GM18517 (cell line): ENCODE measurements around the gene HNRNPUL1.

Experiments used
- ATAC-seq: cut with Tn5 transposase; IDR thresholded peaks from one replicate; pipeline ENCODE4 v1.9.1; 2021; ENCODE audit warnings: mild to moderate bottlenecking, moderate library complexity; ENCODE audit not compliant: unreplicated experiment

HNRNPUL1 gene

DNA sequence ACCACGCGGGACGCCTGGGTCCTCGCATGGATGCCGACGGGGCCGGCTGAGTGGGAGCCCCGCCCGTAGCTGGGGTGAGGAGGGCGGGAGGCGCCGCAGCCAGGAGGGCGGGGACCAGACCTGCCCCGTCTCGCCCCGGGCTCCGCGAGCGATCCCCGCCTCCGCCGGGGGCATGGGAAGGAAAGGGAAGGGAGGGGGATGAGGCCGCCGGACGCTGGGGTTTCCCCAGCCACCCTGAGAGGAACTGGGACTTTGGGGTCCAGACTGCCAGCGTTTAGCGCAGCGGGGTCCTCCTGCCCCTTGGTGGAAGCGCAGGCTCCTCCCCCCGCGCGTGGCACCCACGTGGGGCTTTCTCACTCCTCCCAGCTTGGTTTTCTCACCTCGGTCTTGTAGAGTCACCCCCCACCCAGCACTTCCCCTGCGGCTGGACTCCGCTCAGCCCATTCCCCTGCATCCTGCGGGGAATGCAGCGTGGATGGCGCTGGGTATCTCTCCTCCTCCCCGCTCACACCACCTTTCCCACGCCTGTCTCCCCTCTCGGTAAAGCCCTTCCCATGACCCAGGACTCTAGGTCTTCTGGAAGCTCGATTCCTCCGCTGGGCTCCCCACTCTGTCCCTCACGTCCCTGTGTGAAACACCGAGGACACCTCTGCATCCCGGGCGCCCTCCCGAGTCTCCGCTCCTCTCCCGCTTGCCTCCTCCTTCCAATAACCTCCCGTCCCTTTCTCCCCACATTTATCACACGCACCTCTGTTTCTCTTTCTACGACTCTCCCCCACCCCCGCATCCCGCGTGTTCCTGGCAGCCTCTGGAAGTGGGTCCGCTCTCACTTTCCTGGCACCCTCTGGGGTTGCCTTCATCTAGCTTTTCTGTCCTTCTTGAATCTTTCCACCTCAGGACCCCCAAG lies 87.4 kb downstream of the HNRNPUL1 start:
- peak; percentile 41 for ATAC-seq

DNA sequence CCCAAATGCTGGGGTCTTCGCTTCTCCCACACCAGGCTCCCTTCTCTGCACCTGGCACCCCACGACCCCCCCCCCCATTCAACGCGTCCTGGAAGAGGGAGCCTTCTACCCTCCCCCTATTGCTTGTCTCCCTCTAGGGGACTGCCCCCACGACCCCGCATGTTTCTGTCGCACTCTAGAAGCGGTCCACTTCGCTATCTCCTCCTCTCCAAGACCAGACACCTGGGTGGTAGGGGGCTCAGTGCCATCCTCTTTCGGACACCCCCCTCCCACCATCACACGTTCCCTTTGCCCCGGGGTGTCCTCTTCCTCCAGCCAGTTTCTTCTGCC lies 88.1 kb downstream of the HNRNPUL1 start:
- no peak for ATAC-seq

DNA sequence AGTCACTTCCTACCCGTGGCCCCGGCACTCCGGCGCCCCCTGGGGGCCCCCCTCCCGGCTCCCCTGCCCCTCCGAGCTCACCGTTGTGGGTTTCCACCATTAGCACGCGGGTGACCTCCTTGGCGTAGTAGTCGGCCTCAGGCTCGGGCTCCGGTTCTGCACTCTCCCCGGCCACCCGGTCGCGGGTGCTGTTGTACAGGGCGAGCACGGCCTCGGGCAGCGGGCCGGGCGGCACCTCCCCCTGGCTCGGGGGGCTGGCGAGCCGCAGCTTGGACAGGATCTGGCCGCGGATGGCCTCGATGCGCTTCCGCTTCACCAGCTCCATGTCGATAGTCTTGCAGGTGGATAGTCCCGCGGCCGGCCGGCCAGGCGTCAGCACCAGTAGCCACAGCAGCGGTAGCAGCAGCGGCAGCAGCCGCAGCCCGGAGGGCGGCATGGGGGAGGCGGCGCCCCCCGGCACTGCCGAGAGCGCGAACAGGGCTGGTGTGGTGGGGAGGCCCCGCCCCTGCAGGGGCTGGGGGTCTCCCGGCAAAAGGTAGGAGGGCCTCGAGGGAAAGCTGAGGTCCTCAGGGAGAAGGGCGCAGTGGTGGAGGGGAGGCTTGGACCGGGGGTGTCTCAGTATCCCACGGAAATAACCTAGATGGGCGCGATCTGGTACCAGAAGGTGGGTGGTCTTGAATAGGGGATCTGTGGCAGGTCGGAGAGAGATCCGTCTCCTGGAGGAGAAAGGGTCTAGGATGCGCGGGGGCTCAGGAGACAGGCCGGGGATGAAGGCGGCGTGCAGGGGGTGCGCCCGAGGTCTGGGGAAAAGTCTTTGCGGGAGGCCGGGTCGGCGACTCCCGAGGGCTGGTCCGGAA lies 88.7 kb downstream of the HNRNPUL1 start:
- no peak for ATAC-seq

DNA sequence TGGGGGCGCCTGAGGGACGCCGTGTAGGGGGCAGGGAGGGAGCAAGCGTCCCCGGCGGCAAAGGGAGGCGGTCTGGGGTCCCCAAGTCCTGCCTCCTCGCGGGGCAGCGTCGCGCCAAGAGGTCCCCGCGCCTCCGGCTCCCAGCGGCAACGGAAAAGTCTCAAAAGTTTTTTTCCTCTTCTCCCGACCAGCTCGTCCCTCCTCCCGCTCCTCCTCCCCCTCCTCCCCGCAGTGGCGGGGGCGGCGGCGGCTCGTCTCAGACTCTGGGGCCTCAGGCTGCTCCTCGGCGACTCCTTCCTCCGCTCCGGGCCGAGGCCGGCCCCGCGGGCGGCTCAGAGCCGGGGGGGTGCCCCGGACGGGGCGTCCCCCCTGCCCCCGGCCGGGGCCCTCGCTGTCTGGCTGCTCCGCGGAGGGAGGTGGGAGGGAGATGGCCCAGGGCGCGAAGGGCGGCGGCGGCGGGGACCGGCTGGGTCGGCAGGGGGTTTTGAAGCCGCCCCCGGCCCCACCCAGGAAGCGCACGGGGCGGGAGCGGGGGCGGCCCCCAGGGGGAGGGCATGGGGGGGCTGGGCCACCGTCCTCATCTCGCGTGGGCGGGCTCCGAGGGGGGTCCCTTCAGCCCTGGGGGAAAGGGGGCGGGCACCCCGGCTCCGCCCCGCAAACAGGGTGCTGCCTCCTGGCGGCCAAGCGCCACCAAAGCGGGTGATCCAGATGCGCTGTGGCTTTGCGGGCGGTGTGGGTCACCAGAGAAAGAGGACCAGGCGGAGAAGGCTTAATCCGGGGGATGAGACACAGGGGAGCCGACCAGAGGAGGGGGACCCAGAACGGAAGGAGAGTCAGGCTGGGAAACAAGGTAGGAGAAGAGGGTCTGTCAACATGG lies 89.5 kb downstream of the HNRNPUL1 start, which contains the start of gene TGFB1:
TGFB1 (minus strand) TSS at position 457 of the 877 bp plus-strand sequence. CDS start 878 bp downstream, outside the sequence.
- ATAC-seq, result no peak

DNA sequence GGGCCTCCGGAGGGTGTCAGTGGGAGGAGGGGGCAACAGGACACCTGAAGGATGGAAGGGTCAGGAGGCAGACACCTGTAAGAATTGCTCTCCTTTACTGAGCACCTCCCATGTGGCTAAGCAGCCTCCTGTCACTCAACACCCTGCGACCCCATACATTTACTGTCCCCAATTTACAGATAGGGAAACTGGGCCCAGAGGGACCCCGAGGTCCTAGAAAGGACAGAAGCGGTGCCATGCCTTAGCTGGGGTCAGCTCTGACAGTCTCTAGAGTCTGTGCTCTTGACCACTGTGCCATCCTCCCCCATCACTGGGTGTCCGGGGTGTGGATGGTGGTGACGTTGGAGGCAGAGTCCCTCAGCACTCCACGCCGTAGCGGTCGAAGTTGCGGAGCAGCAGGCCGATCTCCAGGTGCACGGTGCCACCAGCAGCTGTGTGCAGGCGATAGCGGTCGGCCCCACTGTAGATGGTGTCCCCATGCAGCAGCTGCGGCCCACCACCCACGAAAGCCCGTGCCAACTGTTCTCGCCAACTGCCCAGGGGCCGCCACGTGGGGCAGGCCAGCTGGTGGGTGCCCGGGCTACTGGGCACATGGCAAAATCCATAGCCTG lies 90.3 kb downstream of the HNRNPUL1 start:
- ATAC-seq, result no peak

DNA sequence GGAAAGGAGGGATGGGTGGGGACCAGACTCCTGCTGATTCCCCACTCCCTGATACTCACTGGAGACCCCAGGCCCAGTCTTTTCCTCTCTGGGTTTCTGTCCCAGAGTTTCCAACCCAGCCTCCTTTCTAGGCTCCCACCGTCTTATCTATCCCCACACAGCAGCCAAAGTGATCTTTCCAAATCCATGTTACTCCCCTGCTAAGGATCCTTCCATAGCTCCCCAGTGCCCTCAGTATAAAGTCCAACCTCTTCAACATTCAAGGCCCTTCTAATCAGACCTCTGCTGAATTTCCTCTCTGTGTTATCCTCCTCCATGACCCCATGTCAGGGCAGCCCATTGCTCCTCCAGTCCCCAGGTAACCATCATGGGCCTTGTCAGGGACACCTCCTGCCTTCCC lies 90.9 kb downstream of the HNRNPUL1 start:
- no peak for ATAC-seq

DNA sequence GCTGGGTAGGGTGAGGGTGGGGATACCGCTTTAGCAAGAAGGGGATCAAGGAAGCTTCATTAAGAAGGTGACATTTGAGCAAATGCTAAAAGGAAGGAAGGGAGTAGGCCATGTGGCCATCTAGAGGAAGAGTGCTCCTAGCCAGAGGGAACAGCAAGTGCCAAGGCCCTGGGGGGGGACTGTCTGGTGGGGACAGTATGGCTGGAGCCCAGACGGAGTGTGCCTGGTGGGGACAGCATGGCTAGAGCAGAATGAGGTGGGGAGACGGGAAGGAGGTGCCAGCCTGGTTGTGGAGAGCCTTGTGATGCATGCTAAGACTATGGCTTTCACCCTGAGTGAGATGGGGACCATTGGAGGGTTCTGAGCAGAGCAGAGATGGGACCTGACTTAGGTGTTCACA lies 91.6 kb downstream of the HNRNPUL1 start:
- no peak for ATAC-seq

DNA sequence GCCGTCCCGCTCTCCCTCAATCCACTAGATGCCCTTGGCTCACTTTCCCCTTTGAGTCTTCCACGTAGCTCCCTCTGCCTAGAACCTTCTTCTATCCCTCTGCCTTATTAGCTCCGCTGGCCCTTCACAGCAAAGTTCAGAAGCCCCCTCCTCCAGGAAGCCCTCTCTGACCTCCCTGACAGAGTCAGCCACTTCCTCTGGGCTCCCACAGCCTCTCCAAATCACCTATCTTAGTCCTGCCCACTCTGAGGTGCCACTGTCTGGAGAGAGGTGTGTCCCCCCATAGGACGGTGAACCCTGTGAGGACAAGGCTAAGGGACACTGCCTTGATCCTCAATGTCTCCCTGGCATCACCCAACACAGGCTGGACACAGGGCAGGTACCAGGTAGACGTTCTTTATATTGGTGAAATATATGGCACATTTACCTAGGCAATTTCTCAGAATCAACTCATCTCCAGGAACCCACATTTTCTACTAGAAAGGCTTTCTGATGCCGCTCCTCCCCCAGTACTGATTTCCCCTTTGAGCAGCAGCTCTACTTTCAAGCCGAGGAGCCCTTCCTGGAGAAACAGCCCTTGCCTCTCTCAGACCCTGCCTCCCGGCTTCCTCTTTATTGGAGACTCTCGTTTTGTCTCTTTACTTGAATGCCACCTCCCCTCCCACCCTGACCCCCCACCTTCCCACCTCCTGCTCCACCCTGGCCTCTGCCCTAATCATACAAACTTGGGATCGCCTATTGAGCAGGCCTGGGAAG lies 93.0 kb downstream of the HNRNPUL1 start:
- no peak for ATAC-seq
